ENCODE measurements around the gene UBASH3A.

The UBASH3A gene

GRCh38 chr21:42376338-42376982, 27.2 kb upstream of the UBASH3A start (continued):
- TF ChIP-seq ZNF292 (tag by site-specific recombination; IDR thresholded peaks at IDR 0.05; ENCODE audit: borderline replicate concordance, low read depth) (no peak), ZNF76 (tag by site-specific recombination; IDR thresholded peaks at IDR 0.05; ENCODE audit: borderline replicate concordance, low read depth) (no peak)

DNA sequence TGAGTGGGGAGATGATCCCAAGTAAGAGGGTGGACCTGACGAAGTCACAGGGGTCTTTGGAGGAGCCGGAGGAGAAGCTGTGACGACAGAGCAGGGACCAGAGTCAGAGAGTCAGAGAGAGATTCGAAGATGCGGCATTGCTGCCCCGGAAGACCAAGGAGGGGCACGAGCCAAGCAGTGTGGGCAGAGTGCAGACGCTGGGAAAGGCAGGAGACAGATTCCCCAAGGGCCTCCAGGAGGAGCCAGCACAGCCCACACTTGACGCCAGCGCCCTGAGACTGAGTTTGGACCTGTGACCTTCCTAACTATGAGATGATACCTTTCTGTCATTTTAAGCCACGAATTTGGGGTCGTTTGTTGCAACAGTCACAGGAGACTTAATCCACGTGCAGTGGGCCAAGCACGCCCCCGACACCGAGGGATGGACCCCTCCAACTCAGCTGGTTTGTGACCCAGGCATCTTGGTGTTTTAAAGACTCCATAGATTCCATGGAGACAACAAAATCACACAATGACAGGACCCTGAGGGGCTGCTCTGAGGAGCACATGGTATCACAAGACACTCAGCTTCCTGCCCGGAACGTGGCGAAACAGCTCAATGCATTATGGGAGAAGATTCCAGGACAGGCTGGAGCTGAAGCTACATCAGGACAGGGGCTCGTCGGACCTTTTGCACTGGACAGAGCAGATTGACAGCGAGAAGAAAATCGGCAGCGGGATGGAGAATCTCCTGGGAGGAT, 26.3 kb upstream of the UBASH3A start:
- no peak for TF ChIP-seq ZNF626 (tag by site-specific recombination; IDR thresholded peaks at IDR 0.05)
- TF ChIP-seq SALL2 (tag by site-specific recombination; IDR thresholded peaks at IDR 0.05; ENCODE audit: borderline replicate concordance) = no peak
- no peak for TF ChIP-seq ZNF174 (tag by site-specific recombination; IDR thresholded peaks at IDR 0.05)
- no peak for TF ChIP-seq ZBTB1 (tag by site-specific recombination; IDR thresholded peaks at IDR 0.05)
- no peak for TF ChIP-seq ZNF155 (tag by site-specific recombination; IDR thresholded peaks at IDR 0.05)
- no peak for TF ChIP-seq ZNF391 (tag by site-specific recombination; IDR thresholded peaks at IDR 0.05; ENCODE audit: borderline replicate concordance, low read depth)
- no peak for TF ChIP-seq GLIS2 (tag by site-specific recombination; IDR thresholded peaks at IDR 0.05)
- no peak for TF ChIP-seq ZNF292 (tag by site-specific recombination; IDR thresholded peaks at IDR 0.05; ENCODE audit: borderline replicate concordance, low read depth)
- no peak for TF ChIP-seq ZNF362 (tag by site-specific recombination; IDR thresholded peaks at IDR 0.05)
- TF ChIP-seq ZNF639 (tag by site-specific recombination; IDR thresholded peaks at IDR 0.05) = no peak
- no peak for TF ChIP-seq ZNF624 (tag by site-specific recombination; IDR thresholded peaks at IDR 0.05)
- no peak for TF ChIP-seq ZNF792 (tag by site-specific recombination; IDR thresholded peaks at IDR 0.05)
- no peak for TF ChIP-seq ZNF791 (tag by site-specific recombination; IDR thresholded peaks at IDR 0.05)
- TF ChIP-seq ZNF645 (tag by site-specific recombination; IDR thresholded peaks at IDR 0.05) = no peak
- TF ChIP-seq SETDB1 (IDR thresholded peaks at IDR 0.05; ENCODE audit: insufficient read length, low read length) = no peak
- no peak for TF ChIP-seq ZNF548 (tag by site-specific recombination; IDR thresholded peaks at IDR 0.05)
- no peak for TF ChIP-seq ZNF211 (tag by site-specific recombination; IDR thresholded peaks at IDR 0.05; ENCODE audit: low read depth)
- no peak for TF ChIP-seq ZNF366 (tag by site-specific recombination; conservative IDR thresholded peaks at IDR 0.05)
- no peak for TF ChIP-seq MZF1 (tag by site-specific recombination; IDR thresholded peaks at IDR 0.05; ENCODE audit: borderline replicate concordance)
- no peak for TF ChIP-seq KLF10 (tag by site-specific recombination; IDR thresholded peaks at IDR 0.05)
- Histone ChIP-seq H3K36me3 (ENCODE audit: control insufficient read depth in 2 of 2, insufficient read depth in 1 of 2, low read length in 2 of 2) (no peaks in the 10 kb centered on the region), H3K4me3 (ENCODE audit: low read depth, low read length) (no peak overlapping the region), H3K9me3 (ENCODE audit: control insufficient read depth, insufficient read depth, low read depth, low read length) (no peaks in the 10 kb centered on the region), H3K4me1 (ENCODE audit: control insufficient read depth, insufficient read depth, low read length) (no peaks in the 10 kb centered on the region), H3K27ac (ENCODE audit: extremely low read depth, low read depth, low read length) (no peak overlapping the region)
- POLR2A ChIA-PET = no interaction called here
- CTCF ChIA-PET = interaction anchor here (0.9 to 1.2 kb wide), 2 partner anchors 39 to 270 kb away, joined by 3 read pairs; no protein-coding TSS in a partner anchor
